Skeletal muscle satellite cell (primary cell): ENCODE results near the gene MRPS14. TPM values are rescaled to one million over a fixed set of nuclear protein-coding genes. Genes with fewer than 3 reads are reported as not detected.

ENCODE experiments used
- H3K27me3 ChIP-seq: 2 replicates; pipeline ENCODE4 v1.7.0; 2013; ENCODE audit warnings: low read length; ENCODE audit not compliant: control insufficient read depth, insufficient read depth
- H3K36me3 ChIP-seq: 2 replicates; pipeline ENCODE4 v1.7.0; 2013; ENCODE audit warnings: mild to moderate bottlenecking, control low read depth, low read length; ENCODE audit not compliant: insufficient read depth
- H3K4me1 ChIP-seq: 2 replicates; pipeline ENCODE4 v1.7.0; 2013; ENCODE audit warnings: low read length; ENCODE audit not compliant: control insufficient read depth, insufficient read depth
- H3K4me2 ChIP-seq: 2 replicates; pipeline ENCODE4 v1.7.0; 2013; ENCODE audit warnings: mild to moderate bottlenecking, low read length
- H3K4me3 ChIP-seq: 2 replicates; pipeline ENCODE4 v1.7.0; 2013; ENCODE audit warnings: low read length
- H3K9ac ChIP-seq: 2 replicates; pipeline ENCODE4 v1.7.0; 2013; ENCODE audit warnings: mild to moderate bottlenecking, low read depth, low read length, moderate library complexity
- H3K9me3 ChIP-seq: replicated peaks from 2 replicates; pipeline ENCODE4 v1.7.0; 2013; ENCODE audit warnings: mild to moderate bottlenecking, control low read depth, low read length
- small RNA-seq: library from RNA; depleted of rRNA; stranded (forward); fragments of <200 nt; gene quantifications from one replicate; pipeline ENCODE3, GENCODE V24; 2012

Gene MRPS14

GRCh38 chr1:174964972-174965361 is 58.3 kb downstream of the MRPS14 start:
- H3K36me3 ChIP-seq = no peaks in the 10 kb centered on the region
- H3K9ac ChIP-seq = no peak overlapping the region
- H3K4me2 ChIP-seq = no peak overlapping the region
- H3K27me3 ChIP-seq = no peaks in the 10 kb centered on the region
- no peaks in the 10 kb centered on the region for H3K9me3 ChIP-seq
- peaks cover 21% of the 10 kb centered on the region for H3K4me1 ChIP-seq
- no peak overlapping the region for H3K4me3 ChIP-seq

GRCh38 chr1:174964261-174964971 is 58.8 kb downstream of the MRPS14 start:
- Histone ChIP-seq H3K27me3 (no peaks in the 10 kb centered on the region), H3K4me1 (peaks cover 21% of the 10 kb centered on the region), H3K36me3 (no peaks in the 10 kb centered on the region), H3K4me2 (no peak overlapping the region), H3K9ac (no peak overlapping the region), H3K9me3 (no peaks in the 10 kb centered on the region), H3K4me3 (no peak overlapping the region)

GRCh38 chr1:174963529-174964125 is 59.6 kb downstream of the MRPS14 start:
- Histone ChIP-seq H3K9me3 (no peaks in the 10 kb centered on the region), H3K27me3 (no peaks in the 10 kb centered on the region), H3K4me2 (no peak overlapping the region), H3K9ac (no peak overlapping the region), H3K4me3 (no peak overlapping the region), H3K36me3 (no peaks in the 10 kb centered on the region), H3K4me1 (peaks cover 14% of the 10 kb centered on the region)

Small RNA genes lying within 50 kb of the gene (small RNA-seq; reads per million reads assigned to genes)
- gene RF00019 (not detected), gene RNU6-307P (not detected)
